Common myeloid progenitor, CD34-positive (primary cell): ENCODE results near the gene GIMAP5.

Experiments used
- CTCF ChIA-PET: fragments of 350-600 bp; sonication (Branson Sonifier 250); formaldehyde crosslinking; loops from one replicate; lab custom pipeline; 2021; ENCODE audit warnings: antibody characterized with exemption; lab: Charles Lee
- POLR2A ChIA-PET: fragments of 350-600 bp; sonication (Branson Sonifier 250); formaldehyde crosslinking; loops from one replicate; lab custom pipeline; 2021; ENCODE audit warnings: antibody characterized with exemption; lab: Charles Lee
- DNase-seq, 3 donors: peaks; one replicate each; pipeline versions ENCODE4 v3.0.0 to v3.0.0-alpha.2; 2013
- H3K27ac ChIP-seq, 2 experiments: 1 replicate in 1 of 2; 2 replicates in 1 of 2; pipeline ENCODE4 v1.7.0; 2013; ENCODE audit warnings: inconsistent platforms in 2 of 2, low read length in 2 of 2, mild to moderate bottlenecking in 2 of 2, low read depth in 1 of 2, moderate library complexity in 1 of 2; ENCODE audit not compliant: severe bottlenecking in 2 of 2, insufficient read depth in 1 of 2, poor library complexity in 1 of 2
- H3K27me3 ChIP-seq, 5 experiments: replicated peaks in 2 of 5; 1 replicate in 3 of 5; 2 replicates in 2 of 5; pipeline versions ENCODE4 v1.6.1 to v1.7.0; 2013; ENCODE audit warnings: low read length in 4 of 5, mild to moderate bottlenecking in 2 of 5, moderate library complexity in 2 of 5, inconsistent platforms in 1 of 5; ENCODE audit not compliant: insufficient read depth in 5 of 5, control insufficient read depth in 4 of 5
- H3K36me3 ChIP-seq, 4 experiments: 1 replicate in 2 of 4; 2 replicates in 2 of 4; pipeline versions ENCODE4 v1.6.1 to v1.7.0; 2013; ENCODE audit warnings: low read length in 3 of 4, control low read depth in 1 of 4, mild to moderate bottlenecking in 1 of 4; ENCODE audit not compliant: control insufficient read depth in 4 of 4, insufficient read depth in 4 of 4
- H3K4me1 ChIP-seq, 4 experiments: 1 replicate in 3 of 4; 2 replicates in 1 of 4; pipeline versions ENCODE4 v1.6.1 to v1.7.1; 2013; ENCODE audit warnings: low read length in 3 of 4, mild to moderate bottlenecking in 3 of 4, control low read depth in 1 of 4, inconsistent platforms in 1 of 4, moderate library complexity in 1 of 4; ENCODE audit not compliant: control insufficient read depth in 4 of 4, insufficient read depth in 4 of 4; ENCODE audit errors: control extremely low read depth in 1 of 4
- H3K4me3 ChIP-seq, 7 experiments: 1 replicate in 4 of 7; 2 replicates in 3 of 7; pipeline versions ENCODE4 v1.5.1 to v1.7.0; 2013; ENCODE audit warnings: mild to moderate bottlenecking in 7 of 7, low read length in 6 of 7, moderate library complexity in 6 of 7, inconsistent platforms in 2 of 7, low read depth in 2 of 7, control low read depth in 1 of 7; ENCODE audit not compliant: insufficient read depth in 4 of 7, control insufficient read depth in 1 of 7; ENCODE audit errors: extremely low read depth in 1 of 7
- H3K9me3 ChIP-seq, 5 experiments: 1 replicate in 4 of 5; 2 replicates in 1 of 5; pipeline versions ENCODE4 v1.6.1 to v1.7.1; 2013; ENCODE audit warnings: low read length in 4 of 5, mild to moderate bottlenecking in 2 of 5, inconsistent platforms in 1 of 5, low read depth in 1 of 5, moderate library complexity in 1 of 5; ENCODE audit not compliant: control insufficient read depth in 4 of 5, insufficient read depth in 2 of 5; ENCODE audit errors: control extremely low read depth in 1 of 5
- WGBS: methylation state at CpG from one replicate; pipeline ENCODE4 v1.1.5; 2013; ENCODE audit not compliant: insufficient coverage; 5-methylcytosine and 5-hydroxymethylcytosine counted together

GIMAP5 gene

DNA sequence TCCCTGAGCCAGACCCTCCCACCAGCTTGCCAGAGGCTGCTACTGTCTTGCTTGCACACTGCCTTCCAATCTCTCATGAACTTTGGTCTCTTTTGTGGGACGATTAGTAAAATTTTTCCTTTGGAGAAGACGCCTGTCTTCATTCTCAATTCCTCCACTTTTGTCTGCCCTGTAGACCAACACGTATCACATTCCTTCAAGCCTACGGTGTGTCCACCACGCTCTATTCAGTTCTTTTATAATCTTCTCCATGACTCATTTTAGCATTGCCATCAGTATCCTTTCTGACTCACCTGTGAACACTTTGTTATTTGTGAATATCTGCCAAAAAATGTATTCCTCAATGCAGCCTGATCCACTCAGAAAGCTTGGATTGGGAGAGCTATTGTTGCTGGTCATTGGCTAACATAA lies 1.4 kb downstream of the GIMAP5 start:
- H3K36me3 ChIP-seq: peaks cover 0 to 31% (median 7%) of the 10 kb centered on the region in 4 experiments
- WGBS: 92% methylated on average over 4 of the region's 5 CpGs
- H3K9me3 ChIP-seq: no peaks in the 10 kb centered on the region
- peak overlapping the region in 4 of 7 experiments; percentile 62 to 76 (median 72) for H3K4me3 ChIP-seq
- H3K27me3 ChIP-seq: no peaks in the 10 kb centered on the region
- ChIA-PET POLR2A (no interaction called here), CTCF (interaction anchor here (0.8 to 1.3 kb wide), 11 partner anchors 10 to 332 kb away, joined by 3 to 5 read pairs (median 3); partner anchors contain the start of gene GIMAP2)
- peaks cover 6 to 36% (median 26%) of the 10 kb centered on the region in 4 experiments for H3K4me1 ChIP-seq
- DNase-seq: no peak
- no peak overlapping the region for H3K27ac ChIP-seq

DNA sequence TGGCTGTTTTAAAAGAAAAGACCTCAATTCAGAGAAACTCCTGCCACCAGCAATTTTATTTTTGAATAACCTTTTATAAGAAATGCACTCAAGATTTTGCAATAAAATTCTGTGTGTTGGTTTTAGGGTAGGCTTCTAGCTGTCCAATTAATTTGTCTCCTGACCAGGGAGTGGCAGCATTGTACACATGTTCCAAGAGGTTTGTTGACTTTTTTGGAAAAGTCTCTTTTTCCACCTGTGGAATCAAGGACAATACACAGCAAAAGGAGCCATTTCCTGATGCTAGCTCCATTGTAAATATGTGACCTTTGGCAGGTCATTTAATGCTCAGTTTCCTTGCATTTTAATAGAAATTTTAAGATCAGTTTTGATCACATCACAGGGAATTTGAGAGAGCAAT lies 1.8 kb downstream of the GIMAP5 start:
- Histone ChIP-seq H3K27me3 (no peaks in the 10 kb centered on the region), H3K36me3 (peaks cover 0 to 35% (median 7%) of the 10 kb centered on the region in 4 experiments), H3K9me3 (no peaks in the 10 kb centered on the region), H3K4me3 (peak overlapping the region in 4 of 7 experiments; percentile 62 to 76 (median 72)), H3K4me1 (peaks cover 6 to 36% (median 26%) of the 10 kb centered on the region in 4 experiments), H3K27ac (no peak overlapping the region)
- DNase-seq: peak in 2 of 3 donors; percentile 30 to 36
- ChIA-PET CTCF (interaction anchor here (0.8 to 1.3 kb wide), 7 partner anchors 9 to 333 kb away, joined by 3 to 4 read pairs (median 3); partner anchors contain the start of gene GIMAP2), POLR2A (no interaction called here)

DNA sequence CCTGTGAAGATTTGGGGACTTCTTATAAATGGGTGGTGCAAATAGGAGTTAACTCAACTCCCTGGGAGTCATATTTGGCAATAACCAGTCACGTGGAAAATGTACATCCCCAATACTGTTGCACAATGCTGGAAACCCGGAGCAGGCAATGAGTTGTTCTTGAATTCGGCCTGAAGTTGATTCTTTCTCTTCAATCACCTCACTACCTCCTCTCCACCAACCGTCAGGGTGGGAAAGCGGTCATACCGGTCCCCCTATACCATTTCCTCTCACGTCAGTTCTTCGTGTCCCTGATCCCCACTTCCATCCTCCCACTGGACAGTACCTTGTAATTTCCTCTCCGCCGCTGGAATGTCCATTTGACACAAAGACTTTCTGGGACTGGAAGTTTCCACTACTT lies 2.8 kb downstream of the GIMAP5 start:
- WGBS: 97% methylated on average over 10 of the region's 10 CpGs
- DNase-seq: no peak
- CTCF ChIA-PET: interaction anchor here (1.3 to 1.4 kb wide), 3 partner anchors 23 to 291 kb away, joined by 3 to 4 read pairs (median 3); partner anchors contain the start of gene GIMAP1
- no peak overlapping the region for H3K4me3 ChIP-seq
- no peaks in the 10 kb centered on the region for H3K27me3 ChIP-seq
- no peaks in the 10 kb centered on the region for H3K9me3 ChIP-seq
- peaks cover 6 to 36% (median 26%) of the 10 kb centered on the region in 4 experiments for H3K4me1 ChIP-seq
- no peak overlapping the region for H3K27ac ChIP-seq
- POLR2A ChIA-PET: no interaction called here
- peaks cover 0 to 43% (median 7%) of the 10 kb centered on the region in 4 experiments for H3K36me3 ChIP-seq

DNA sequence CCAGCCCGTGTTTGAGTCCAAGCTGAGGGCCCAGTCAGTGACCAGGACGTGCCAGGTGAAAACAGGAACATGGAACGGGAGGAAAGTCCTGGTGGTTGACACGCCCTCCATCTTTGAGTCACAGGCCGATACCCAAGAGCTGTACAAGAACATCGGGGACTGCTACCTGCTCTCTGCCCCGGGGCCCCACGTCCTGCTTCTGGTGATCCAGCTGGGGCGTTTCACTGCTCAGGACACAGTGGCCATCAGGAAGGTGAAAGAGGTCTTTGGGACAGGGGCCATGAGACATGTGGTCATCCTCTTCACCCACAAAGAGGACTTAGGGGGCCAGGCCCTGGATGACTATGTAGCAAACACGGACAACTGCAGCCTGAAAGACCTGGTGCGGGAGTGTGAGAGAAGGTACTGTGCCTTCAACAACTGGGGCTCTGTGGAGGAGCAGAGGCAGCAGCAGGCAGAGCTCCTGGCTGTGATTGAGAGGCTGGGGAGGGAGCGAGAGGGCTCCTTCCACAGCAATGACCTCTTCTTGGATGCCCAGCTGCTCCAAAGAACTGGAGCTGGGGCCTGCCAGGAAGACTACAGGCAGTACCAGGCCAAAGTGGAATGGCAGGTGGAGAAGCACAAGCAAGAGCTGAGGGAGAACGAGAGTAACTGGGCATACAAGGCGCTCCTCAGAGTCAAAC lies 5.2 kb downstream of the GIMAP5 start:
- POLR2A ChIA-PET: no interaction called here
- no peak for DNase-seq
- WGBS: 91% methylated on average over 11 of the region's 14 CpGs
- CTCF ChIA-PET: interaction anchor here (1.7 to 3.1 kb wide), 2 partner anchors 10 to 12 kb away, joined by 5 to 12 read pairs; no protein-coding TSS in a partner anchor
- Histone ChIP-seq H3K27me3 (no peaks in the 10 kb centered on the region), H3K4me1 (peaks cover 6 to 27% (median 18%) of the 10 kb centered on the region in 4 experiments), H3K27ac (no peak overlapping the region), H3K36me3 (peaks cover 0 to 45% (median 7%) of the 10 kb centered on the region in 4 experiments), H3K4me3 (no peak overlapping the region), H3K9me3 (no peaks in the 10 kb centered on the region)

DNA sequence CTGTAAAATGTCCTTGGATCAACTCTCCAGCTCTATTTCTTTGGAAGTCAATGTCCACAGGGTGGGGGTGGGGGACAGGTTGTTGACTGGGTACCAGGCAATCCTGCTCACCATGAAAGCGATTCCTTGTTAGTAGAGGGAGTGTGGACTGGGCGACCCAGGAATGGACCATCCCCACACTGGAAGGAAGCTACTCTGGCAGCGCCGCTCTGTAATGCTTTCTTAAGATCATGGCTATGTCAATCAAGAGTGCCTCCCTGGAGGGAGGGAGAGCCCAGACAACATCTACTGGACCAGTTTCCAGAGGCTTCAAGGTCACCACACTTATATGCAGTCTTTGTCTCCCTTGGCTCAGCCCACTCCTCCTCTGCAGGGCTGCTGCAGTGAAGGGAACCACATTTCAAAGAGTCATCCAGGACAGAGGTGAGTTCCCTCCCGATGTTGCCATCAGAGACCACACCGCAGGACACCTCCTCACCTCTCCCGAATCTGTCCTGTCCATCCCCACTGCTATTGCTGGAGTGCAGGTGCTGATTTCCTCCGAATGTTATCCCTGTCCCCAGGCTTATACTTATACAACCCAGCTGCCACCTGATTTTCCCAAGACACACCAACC lies 6.9 kb downstream of the GIMAP5 start:
- DNase-seq: no peak
- Histone ChIP-seq H3K4me3 (no peak overlapping the region), H3K4me1 (peaks cover 0 to 10% (median 4%) of the 10 kb centered on the region in 4 experiments), H3K36me3 (peaks cover 0 to 45% (median 7%) of the 10 kb centered on the region in 4 experiments), H3K9me3 (no peaks in the 10 kb centered on the region), H3K27ac (no peak overlapping the region), H3K27me3 (no peaks in the 10 kb centered on the region)
- POLR2A ChIA-PET: interaction anchor here (0.6 kb wide), 1 partner anchor 973 kb away, joined by 3 read pairs; no protein-coding TSS in a partner anchor
- WGBS: 97% methylated on average over 8 of the region's 8 CpGs
- CTCF ChIA-PET: interaction anchor here (0.9 to 3.1 kb wide), 4 partner anchors 11 to 58 kb away, joined by 3 to 12 read pairs (median 7); partner anchors contain the start of gene GIMAP2

DNA sequence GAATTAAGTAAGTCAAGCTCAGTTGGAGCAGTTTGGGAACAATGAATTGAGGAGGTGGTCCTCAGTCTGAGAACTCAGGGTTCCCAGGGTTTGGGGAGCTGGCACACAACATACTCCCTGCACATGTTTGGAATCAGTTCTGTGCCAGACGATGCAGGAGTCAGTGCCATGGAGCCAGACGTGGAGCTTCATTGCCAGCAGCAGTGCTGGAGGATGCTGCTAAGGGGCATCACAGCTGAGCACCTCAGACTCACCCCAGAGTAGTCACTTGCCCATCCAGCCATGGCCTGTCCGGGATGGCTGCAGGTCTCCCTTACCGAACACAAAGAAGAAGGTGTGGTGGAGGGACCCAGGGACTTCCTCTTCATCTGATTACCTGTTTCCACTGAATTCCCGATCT lies 7.9 kb downstream of the GIMAP5 start:
- CTCF ChIA-PET: interaction anchor here (2.6 kb wide), 1 partner anchor 10 kb away, joined by 10 read pairs; no protein-coding TSS in a partner anchor
- 98% methylated on average over 5 of the region's 5 CpGs for WGBS

More for the DNA sequence above, 7.9 kb downstream of the GIMAP5 start:
- H3K9me3 ChIP-seq: no peaks in the 10 kb centered on the region
- POLR2A ChIA-PET: interaction anchor here (0.6 kb wide), 1 partner anchor 974 kb away, joined by 3 read pairs; no protein-coding TSS in a partner anchor
- no peak overlapping the region for H3K27ac ChIP-seq
- peaks cover 0 to 1% (median under 1%) of the 10 kb centered on the region in 4 experiments for H3K4me1 ChIP-seq
- no peak for DNase-seq
- peaks cover 0 to 45% (median 7%) of the 10 kb centered on the region in 4 experiments for H3K36me3 ChIP-seq
- no peak overlapping the region for H3K4me3 ChIP-seq
- no peaks in the 10 kb centered on the region for H3K27me3 ChIP-seq
